GM19193 (cell line): ENCODE measurements around the gene GBP7.

ENCODE experiments used
- POLR2A ChIP-seq: IDR thresholded peaks from 4 replicates; pipeline ENCODE4 v1.6.1; 2011; ENCODE audit not compliant: insufficient read depth, insufficient read length; ENCODE audit errors: extremely low read depth

The GBP7 gene

DNA sequence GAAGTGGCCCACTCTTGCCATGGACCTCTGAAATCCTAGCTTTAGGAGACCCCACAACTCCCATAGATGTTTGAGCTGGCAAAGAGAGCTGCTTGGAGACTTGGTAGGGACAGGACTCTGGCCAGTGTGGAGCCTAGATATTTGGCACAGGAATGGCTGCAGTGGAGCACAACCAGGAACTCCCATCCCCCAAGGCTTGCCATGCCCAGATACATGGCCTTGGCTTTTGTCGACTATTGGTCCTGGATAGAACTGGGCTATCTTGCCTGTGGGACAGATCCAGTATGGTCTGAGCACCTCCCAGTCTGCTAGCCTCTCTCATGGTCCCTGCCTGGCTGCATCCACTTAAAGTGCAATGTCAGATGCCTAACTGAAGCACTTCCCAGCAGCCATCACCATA, 42.1 kb downstream of the GBP7 start:
- no peak for TF ChIP-seq POLR2A

DNA sequence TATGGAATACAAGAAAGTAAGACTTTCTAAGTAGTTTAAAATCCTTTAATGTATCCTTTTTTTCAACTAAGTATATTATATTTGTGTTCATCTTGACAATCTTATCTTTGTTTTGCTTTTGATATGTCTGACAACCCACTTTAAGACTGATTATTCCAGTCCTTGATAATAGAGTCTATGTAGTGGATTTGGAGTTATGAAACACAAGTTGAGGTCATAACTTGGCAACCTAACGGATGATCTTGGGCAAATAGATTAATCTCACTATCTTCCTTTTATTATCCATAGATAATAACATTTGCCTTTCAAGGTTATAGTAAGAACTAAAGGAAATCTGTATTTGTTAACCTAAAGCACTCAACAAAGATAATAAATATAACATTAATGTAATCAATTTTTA, 45.1 kb downstream of the GBP7 start:
- no peak for TF ChIP-seq POLR2A

DNA sequence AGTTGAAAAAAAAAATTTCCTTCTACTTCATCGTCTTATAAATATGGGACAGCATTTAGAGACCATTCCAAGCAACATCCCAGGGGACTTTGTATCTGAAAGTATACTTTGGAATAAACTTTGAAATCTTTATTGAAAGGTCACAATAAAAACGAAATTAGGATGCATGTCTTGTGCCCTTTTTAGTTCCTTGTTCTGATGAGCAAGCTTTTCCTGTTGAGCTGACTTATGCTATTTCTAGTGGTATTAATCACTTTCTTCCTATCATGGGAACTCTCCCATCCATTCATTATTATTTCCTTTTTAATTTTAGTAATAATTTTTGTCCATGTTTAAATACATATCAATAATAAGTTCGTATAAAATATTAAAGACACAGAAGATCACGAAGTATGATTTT, 45.9 kb downstream of the GBP7 start:
- no peak for TF ChIP-seq POLR2A

DNA sequence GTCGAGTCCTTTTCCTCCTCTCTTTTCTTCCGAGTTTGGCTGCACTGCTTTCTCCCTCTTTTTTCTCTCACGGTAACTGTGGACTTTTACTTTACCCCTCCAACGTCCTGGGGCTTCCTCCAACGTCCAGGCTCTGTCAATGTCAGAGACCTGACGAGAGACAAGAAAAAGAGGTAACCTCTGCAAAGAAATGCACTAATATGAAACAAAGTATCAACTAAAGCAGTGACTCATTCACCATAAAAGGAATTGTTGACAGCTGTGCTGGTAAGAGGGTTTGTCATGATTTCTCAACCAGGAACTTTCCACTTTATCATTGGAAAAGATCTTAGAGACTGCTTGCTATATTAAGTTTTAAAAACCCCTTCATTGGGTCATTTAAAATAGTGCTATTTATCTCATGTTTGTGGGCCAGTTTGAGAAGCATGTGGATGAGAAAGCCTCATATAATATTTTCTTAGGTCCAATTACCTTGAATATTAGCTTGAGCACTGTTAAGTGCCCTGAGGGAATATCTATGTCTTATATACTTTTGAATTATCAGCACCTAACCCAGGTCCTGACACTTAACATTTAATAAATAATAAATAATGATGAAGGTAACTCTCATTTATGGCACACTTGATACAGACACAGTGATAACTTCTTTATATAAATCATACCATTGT, 49.8 kb downstream of the GBP7 start, which contains the start of gene GBP2:
Gene GBP2 (minus strand): TSS at position 202 of the 668 bp plus-strand sequence. CDS start 4,148 bp downstream, outside the sequence.
- no peak for TF ChIP-seq POLR2A

DNA sequence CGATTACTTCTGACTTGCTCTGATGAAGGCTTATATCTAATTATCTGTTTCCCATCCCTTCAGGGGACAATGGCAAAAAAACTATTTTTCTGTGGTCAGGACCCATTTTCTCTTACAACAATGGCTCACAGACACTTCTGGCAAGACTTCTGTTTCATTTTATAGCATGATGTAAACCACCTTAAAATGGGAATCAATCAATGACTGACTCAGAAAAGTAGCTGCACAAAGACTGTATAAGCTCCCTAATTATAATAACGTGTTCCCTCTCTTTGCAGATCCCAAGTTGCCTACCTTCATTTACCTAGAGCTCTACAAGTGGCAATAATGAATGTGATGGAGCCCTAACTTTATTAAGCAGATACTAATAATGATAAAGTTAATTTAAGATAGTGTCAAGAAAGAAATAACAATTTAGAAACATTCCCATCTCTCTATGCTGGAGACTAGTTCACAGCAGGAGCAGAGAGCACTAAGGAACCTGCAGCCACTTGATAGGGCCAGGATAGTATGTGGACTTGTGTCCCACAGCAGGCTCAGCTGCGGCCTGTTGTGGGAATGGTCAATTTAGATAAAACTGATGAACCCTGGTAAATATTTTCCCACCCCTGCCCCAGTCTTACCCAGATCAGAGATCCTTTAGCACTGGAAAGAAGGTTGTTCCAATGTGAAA, 50.4 kb downstream of the GBP7 start:
- TF ChIP-seq POLR2A: no peak

DNA sequence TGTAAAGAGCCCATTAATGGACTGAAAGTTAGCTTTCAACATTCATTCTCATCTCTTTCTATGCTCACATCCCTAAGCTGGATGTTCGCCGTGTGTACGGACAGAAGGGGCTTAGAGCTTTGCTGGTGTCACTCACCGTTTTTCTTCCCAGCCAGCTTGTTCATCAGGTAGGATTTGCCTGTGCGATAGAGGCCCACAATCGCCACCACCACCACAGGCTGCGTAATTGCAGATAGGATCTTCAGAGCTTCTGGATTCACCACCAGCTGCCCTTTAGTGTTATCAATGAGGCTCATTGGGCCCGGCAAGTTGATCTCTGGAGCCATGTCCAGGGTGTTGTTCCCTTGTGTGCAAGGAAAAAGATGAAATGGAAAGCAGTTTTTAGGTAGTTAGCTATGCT, 54.2 kb downstream of the GBP7 start:
- no peak for TF ChIP-seq POLR2A

DNA sequence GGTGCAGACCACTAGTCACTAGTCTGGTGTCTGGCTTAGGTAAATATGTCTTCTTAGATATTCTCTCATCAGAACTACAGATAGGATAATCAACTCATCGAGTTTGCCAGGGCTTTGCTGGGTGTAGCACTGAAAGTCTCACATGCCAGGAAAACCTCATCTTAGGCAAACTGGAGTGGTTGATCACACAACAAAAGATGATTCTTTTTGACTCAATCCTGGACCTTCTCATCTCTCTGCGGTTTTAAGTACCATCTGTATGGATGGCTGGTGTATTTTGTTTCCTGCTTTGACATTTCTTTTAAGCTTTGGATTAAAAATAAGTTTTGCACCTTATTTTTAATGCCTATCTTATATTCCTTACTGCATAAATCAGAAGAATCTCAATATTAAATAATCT, 61.1 kb downstream of the GBP7 start:
- no peak for TF ChIP-seq POLR2A

DNA sequence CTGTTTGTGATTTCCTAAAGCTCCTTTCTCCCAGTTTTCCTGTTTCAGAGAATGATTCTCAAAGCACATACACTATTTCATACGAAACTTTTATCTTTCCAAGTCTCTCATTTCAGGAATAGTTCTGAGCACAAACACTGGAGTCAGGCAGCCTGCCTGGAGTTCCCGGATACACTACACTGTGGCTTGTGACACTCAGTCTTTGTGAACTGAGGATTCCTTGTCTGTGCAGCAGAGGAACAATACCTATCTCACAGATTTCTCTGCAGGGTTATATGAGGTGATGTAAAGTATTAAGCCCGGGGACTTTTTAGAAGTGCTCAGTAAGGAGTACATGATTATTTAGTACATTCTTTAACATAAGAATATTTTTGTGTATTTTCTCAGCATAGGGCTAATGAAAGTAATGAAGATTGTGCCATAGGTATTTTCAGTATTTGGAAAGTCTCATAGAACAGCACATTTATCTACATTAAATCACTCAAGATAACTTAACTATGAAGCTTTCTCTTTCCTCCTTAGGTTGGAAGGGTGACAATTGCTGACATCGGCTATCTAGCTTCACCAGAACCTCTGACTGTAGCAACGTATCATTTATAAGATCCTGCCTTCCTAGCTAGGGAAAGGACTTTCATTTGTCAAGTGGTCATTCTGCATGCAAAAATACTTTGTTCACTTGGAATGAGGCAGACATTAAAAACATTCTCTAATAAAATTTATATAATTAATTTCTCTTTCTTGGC, 62.8 kb downstream of the GBP7 start:
- no peak for TF ChIP-seq POLR2A

DNA sequence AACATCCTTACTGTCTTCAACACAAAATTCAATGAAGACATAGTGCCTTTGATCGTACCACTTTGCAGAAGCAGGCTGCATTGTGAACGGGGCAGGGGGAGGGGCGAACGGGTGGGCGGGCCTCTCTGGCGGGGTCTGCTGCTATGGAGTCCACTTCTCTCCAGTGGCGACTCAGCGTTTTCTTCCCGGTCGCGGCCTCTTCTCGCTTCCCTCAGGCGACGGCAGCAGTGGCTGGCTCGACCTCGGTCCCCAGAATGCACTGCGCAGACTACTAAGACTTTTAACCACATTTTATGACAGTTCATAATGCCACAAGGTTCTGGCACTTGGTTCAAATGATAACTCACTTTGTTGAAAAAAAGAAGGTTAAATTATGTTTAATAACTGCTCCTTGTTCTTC, 71.1 kb downstream of the GBP7 start:
- TF ChIP-seq POLR2A: no peak

DNA sequence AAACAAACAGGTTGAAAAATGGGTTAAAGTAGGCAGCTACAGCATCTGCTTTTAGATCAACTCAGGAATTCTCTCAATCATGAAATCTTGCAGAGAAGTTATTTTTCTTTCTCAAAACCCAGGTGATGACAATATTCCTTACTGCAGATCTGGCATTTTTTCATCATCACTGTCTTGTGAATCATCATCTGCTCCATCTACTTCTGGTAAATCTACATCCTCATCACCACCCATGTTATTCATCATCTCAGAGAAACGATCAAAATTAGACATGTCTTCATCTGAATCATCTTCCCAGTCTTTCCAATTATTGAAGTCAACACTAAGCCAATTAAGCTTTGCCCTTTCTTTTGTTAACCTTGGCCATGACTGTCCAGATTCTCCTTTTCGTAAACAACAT, 71.7 kb downstream of the GBP7 start:
- TF ChIP-seq POLR2A: no peak

DNA sequence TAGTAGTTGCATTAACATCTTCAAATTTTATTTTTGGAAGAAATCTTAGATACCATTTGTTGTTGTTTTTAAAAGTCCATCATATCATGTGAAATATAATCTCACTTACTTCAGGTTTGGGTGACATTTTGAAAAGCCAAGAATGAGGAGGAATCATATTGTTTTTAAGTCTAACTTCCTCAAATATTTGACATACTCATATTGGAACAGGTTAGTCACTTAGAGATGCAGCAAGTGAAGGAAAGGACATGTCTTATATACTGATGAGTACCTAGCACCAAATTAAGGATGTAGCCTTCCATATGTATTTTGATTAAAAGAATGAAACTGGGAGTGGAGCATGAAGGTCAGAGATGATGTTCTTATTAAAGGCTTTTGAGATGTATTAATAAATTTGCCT, 73.8 kb downstream of the GBP7 start:
- no peak for TF ChIP-seq POLR2A

DNA sequence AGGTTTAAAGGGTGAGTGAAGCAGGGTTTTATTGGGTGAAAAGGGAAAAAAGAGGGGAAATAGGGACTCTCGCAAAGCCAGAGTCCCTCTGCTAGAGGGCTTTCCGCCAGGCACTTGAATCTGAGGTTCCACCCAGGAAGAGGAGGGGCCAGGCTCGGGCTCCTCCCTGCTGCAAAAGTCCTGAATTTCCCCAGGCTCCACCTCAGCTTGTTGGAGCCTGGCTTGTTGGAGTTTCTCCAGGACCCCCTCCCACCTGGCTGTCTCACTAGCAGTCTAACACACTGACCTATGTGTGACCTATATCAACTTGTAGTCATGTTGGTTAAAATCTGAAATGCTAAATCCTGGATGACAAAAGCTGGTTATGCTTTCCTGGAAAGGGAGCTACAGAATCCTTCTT, 75.4 kb downstream of the GBP7 start:
- TF ChIP-seq POLR2A: no peak

DNA sequence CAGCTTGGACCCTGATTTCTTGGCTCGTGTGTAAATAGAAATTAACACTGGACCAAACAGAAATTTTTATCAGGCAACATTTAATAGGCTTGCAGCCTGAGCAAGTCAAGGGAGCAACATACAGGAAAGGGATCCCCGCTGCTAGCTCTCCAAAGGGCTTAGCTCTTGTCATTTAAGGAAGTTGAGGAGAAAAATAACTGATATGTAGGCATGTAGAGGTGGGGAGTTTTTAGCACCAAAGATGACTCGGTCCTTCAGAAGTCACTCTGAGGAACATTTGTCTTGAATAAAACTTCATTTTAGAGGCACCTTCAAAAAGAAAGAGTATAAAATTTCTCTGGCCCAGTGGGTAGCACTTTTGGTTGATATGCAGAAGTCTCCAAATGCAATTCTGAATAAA, 76.9 kb downstream of the GBP7 start:
- no peak for TF ChIP-seq POLR2A

DNA sequence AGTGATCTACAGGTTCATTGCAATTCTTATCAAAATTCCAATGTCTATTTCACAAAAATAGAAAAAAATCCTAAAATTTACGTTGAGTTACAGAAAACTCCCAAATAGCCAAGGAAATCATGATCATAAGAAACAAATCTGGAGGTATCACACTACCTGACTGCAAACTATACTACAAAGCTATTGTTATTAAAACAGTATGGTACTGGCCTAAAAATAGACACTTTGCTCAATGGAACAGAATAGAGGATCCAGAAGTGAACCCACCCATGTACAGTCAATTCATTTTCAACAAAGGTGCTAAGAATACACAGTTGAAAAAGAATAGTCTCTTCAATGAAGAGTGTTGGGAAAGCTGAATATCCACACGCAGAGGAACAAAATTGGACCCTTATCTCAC, 80.1 kb downstream of the GBP7 start:
- no peak for TF ChIP-seq POLR2A

DNA sequence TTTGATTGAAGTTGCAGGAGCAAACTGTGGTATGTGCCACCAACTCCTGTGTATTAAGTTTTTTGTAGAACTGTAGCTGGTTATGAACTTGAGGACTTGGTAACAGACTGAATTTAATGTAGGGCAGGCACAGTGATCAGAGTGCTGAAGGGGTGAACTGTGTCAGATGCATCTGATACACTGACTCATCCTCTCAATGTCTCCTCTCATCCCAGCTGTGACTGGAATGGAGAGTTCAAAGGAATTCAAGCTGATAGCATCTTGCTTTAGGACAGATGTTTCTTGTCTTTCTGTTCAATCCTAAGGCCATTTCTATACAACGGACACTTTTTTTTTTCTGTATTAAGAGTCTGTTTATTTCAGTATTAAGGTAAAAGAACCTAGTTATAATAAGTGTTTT, 85.8 kb downstream of the GBP7 start:
- TF ChIP-seq POLR2A: no peak

DNA sequence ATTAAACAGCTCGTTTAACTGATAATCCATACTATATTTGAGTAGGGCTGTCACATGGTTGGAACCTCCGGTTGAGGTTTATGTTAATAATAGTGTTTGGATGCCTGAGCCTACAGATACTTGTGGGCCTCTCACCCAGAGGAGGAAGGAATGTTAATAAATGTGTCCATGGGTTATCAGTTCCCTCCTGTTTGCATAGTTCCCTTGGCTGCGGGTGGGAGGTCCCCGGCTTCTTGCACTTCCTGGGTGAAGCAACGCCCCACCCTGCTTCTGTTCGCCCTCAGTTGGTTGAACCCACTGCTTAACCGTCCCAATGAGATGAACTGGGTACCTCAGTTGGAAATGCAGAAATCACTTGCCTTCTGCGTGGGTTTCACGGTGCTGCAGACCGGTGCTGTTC, 87.2 kb downstream of the GBP7 start:
- TF ChIP-seq POLR2A: no peak
